ENCODE measurements around the gene EMC9.

Gene EMC9

GRCh38 chr14:24149302-24149969 lies 8.0 kb upstream of the EMC9 start:
- DNase-seq (ENCODE audit: low spot score), result no peak

GRCh38 chr14:24147761-24148428 lies 6.5 kb upstream of the EMC9 start:
- no peak for DNase-seq (ENCODE audit: low spot score)

- peak; percentile 97 for DNase-seq (ENCODE audit: low spot score)
Observed at GRCh38 chr14:24146978-24147760, 5.8 kb upstream of the EMC9 start, which contains the start of gene RNF31. Gene RNF31 (plus strand): TSS chr14:24147498. CDS start chr14:24147699, 201 bp downstream.

- DNase-seq (ENCODE audit: low spot score), result peak; percentile 88
Observed at GRCh38 chr14:24146453-24146977, 5.1 kb upstream of the EMC9 start, which contains the start of gene PSME2. Gene PSME2 (minus strand): TSS chr14:24146610. CDS start chr14:24146581, 29 bp downstream.

GRCh38 chr14:24145690-24146452 lies 4.5 kb upstream of the EMC9 start:
- DNase-seq (ENCODE audit: low spot score), result no peak

- no peak for DNase-seq (ENCODE audit: low spot score)
Observed at GRCh38 chr14:24145219-24145618, 3.8 kb upstream of the EMC9 start.

GRCh38 chr14:24144451-24144850 lies 3.1 kb upstream of the EMC9 start:
- DNase-seq (ENCODE audit: low spot score), result no peak

- DNase-seq (ENCODE audit: low spot score), result no peak
Observed at GRCh38 chr14:24143511-24143910, 2.1 kb upstream of the EMC9 start.

- no peak for DNase-seq (ENCODE audit: low spot score)
Observed at GRCh38 chr14:24139272-24139934, 2.0 kb downstream of the EMC9 start.

- DNase-seq (ENCODE audit: low spot score), result no peak
Observed at GRCh38 chr14:24138396-24139271, 2.8 kb downstream of the EMC9 start.

- no peak for DNase-seq (ENCODE audit: low spot score)
Observed at GRCh38 chr14:24137529-24138395, 3.6 kb downstream of the EMC9 start.

- no peak for DNase-seq (ENCODE audit: low spot score)
Observed at GRCh38 chr14:24136684-24137528, 4.5 kb downstream of the EMC9 start.

- peak; percentile 95 for DNase-seq (ENCODE audit: low spot score)
Observed at GRCh38 chr14:24135834-24136683, 5.3 kb downstream of the EMC9 start, which contains the start of gene PSME1. Gene PSME1 (plus strand): TSS chr14:24136194. CDS start chr14:24136263, 69 bp downstream.

GRCh38 chr14:24135584-24135833 lies 5.9 kb downstream of the EMC9 start:
- DNase-seq (ENCODE audit: low spot score), result no peak

- no peak for DNase-seq (ENCODE audit: low spot score)
Observed at GRCh38 chr14:24133735-24134134, 7.7 kb downstream of the EMC9 start.

GRCh38 chr14:24132976-24133375 lies 8.4 kb downstream of the EMC9 start:
- DNase-seq (ENCODE audit: low spot score), result no peak

GRCh38 chr14:24132061-24132685 lies 9.2 kb downstream of the EMC9 start:
- DNase-seq (ENCODE audit: low spot score), result peak; percentile 14

Measured in CD4-positive, alpha-beta T cell treated with Interleukin-2 at 100 ng/mL for 4 hours (primary cell).